ENCODE results near the gene CNGA4. TPM values are rescaled to one million over a fixed set of nuclear protein-coding genes. Genes with fewer than 3 reads are reported as not detected.
A peak's percentile ranks its signal among the peaks of the same experiment; 100 is the strongest.

CNGA4 gene
- total and polyA plus RNA-seq, 2 of the 13 experiments (the other 11 are each of a cell fraction or from before 2014, with no cell fraction given) = 0.03 TPM; not detected in 1

DNA sequence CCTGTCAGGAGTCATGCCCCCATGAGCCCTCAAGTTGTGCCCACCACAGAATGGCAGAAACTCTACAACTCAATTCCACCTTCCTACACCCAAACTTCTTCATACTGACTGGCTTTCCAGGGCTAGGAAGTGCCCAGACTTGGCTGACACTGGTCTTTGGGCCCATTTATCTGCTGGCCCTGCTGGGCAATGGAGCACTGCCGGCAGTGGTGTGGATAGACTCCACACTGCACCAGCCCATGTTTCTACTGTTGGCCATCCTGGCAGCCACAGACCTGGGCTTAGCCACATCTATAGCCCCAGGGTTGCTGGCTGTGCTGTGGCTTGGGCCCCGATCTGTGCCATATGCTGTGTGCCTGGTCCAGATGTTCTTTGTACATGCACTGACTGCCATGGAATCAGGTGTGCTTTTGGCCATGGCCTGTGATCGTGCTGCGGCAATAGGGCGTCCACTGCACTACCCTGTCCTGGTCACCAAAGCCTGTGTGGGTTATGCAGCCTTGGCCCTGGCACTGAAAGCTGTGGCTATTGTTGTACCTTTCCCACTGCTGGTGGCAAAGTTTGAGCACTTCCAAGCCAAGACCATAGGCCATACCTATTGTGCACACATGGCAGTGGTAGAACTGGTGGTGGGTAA lies 39.6 kb upstream of the CNGA4 start, which contains the start of gene OR52W1 (continued):
- TF ChIP-seq, protein P1, sequence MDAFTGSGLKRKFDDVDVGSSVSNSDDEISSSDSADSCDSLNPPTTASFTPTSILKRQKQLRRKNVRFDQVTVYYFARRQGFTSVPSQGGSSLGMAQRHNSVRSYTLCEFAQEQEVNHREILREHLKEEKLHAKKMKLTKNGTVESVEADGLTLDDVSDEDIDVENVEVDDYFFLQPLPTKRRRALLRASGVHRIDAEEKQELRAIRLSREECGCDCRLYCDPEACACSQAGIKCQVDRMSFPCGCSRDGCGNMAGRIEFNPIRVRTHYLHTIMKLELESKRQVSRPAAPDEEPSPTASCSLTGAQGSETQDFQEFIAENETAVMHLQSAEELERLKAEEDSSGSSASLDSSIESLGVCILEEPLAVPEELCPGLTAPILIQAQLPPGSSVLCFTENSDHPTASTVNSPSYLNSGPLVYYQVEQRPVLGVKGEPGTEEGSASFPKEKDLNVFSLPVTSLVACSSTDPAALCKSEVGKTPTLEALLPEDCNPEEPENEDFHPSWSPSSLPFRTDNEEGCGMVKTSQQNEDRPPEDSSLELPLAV (CRISPR knock-in tag; conservative IDR thresholded peaks at IDR 0.05; ENCODE audit: low read depth) = no peak
- TF ChIP-seq, protein P2, sequence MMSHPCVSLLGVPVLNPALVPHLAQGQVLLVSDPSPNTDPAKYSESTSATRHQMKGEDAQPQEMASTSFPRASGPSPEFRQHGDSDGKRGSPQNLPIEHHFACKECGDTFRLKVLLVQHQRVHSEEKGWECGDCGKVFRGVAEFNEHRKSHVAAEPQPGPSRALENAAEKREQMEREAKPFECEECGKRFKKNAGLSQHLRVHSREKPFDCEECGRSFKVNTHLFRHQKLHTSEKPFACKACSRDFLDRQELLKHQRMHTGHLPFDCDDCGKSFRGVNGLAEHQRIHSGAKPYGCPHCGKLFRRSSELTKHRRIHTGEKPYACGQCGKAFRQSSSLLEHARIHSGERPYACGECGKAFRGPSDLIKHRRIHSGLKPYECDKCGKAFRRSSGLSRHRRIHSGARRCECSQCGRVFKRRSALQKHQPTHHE (CRISPR knock-in tag; IDR thresholded peaks at IDR 0.05; ENCODE audit: borderline replicate concordance) = no peak
- TF ChIP-seq HNRNPK (IDR thresholded peaks at IDR 0.05; ENCODE audit: low read depth, low read length, poor library complexity, severe bottlenecking) = no peak
- TF ChIP-seq PHF21A (CRISPR knock-in tag; IDR thresholded peaks at IDR 0.05) = no peak
- TF ChIP-seq NR2C2 (CRISPR knock-in tag; IDR thresholded peaks at IDR 0.05; ENCODE audit: borderline replicate concordance) = no peak

DNA sequence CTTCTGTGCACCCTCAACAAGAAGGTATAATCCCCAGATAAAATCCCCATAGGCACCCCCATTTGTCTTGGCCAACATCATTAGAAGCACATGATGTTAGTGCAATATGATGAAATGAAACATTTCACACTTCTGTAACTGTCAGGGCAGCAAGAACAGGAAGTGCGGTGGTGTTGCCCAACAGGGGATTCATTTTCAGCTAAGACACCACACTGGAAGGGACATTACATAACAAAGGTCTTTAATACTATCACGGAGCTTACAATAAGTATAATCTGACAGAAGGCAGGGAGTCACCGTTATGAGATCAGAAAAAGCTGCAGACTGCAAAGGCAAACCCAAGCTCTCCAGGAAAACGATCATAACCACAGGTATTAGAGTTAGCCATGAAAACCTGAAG lies 37.9 kb upstream of the CNGA4 start:
- CTCF ChIA-PET (ENCODE audit: low intra/inter-chr PET ratio, low total read pairs) = no interaction called here
- Histone ChIP-seq H4K20me1 (ENCODE audit: insufficient read depth, low read length) (no peaks in the 10 kb centered on the region), H3K27ac (ENCODE audit: extremely low read length, insufficient read depth, low read length) (no peak overlapping the region), H2AFZ (ENCODE audit: low read length) (no peak overlapping the region), H3K9me3 (ENCODE audit: low read length) (no peaks in the 10 kb centered on the region), H3K79me2 (ENCODE audit: insufficient read depth, low read length) (no peaks in the 10 kb centered on the region), H3K36me3 (replicated peaks in 1 of 2; ENCODE audit: control insufficient read depth in 1 of 2, insufficient read depth in 2 of 2, low read length in 2 of 2) (no peaks in the 10 kb centered on the region), H3K27me3 (ENCODE audit: control insufficient read depth in 1 of 2, insufficient read depth in 2 of 2, low read length in 2 of 2) (peaks cover 1 to 5% of the 10 kb centered on the region in 2 experiments; a peak in 3 of 5 replicates), H3K9ac (ENCODE audit: insufficient read depth, low read depth, low read length) (no peak overlapping the region), H3K4me2 (ENCODE audit: low read depth, low read length) (no peak overlapping the region), H3K4me3 (replicated peaks in 1 of 3; ENCODE audit: insufficient read depth in 1 of 3, low read depth in 2 of 3, low read length in 3 of 3) (no peak overlapping the region), H3K4me1 (ENCODE audit: insufficient read depth, low read length) (no peaks in the 10 kb centered on the region)
- no peak for TF ChIP-seq RFXANK (CRISPR knock-in tag; IDR thresholded peaks at IDR 0.05)
- peak; percentile 1; the same call in 1 of the 2 replicates for TF ChIP-seq CEBPB (IDR thresholded peaks at IDR 0.05; ENCODE audit: borderline replicate concordance, low read depth, low read length)
- no TSS peak for BruUV-seq (replicated peaks)
- 56% methylated on average over 4 of the region's 4 CpGs for WGBS (ENCODE audit: low lambda C conversion rate)
- ATAC-seq (no peak), FAIRE-seq (no peak), DNase-seq (ENCODE audit: low spot score) (no peak)
- POLR2A ChIA-PET = no interaction called here
- in situ Hi-C loops (cut with HindIII; ENCODE audit: extremely low pct_ligation_motif_present, low pct_unique_long_range_greater_than_20kb) = no loop called here
- intact Hi-C loops (cut with micrococcal nuclease; ENCODE audit: unreplicated experiment) = no loop called here
